Measurements from ENCODE around the gene PIGT. TPM values are rescaled to one million over a fixed set of nuclear protein-coding genes. Genes with fewer than 3 reads are reported as not detected.
A peak's percentile ranks its signal among the peaks of the same experiment; 100 is the strongest.

PIGT gene
- total RNA-seq, 1 donor from 2014 or later, result 81.0 TPM

DNA sequence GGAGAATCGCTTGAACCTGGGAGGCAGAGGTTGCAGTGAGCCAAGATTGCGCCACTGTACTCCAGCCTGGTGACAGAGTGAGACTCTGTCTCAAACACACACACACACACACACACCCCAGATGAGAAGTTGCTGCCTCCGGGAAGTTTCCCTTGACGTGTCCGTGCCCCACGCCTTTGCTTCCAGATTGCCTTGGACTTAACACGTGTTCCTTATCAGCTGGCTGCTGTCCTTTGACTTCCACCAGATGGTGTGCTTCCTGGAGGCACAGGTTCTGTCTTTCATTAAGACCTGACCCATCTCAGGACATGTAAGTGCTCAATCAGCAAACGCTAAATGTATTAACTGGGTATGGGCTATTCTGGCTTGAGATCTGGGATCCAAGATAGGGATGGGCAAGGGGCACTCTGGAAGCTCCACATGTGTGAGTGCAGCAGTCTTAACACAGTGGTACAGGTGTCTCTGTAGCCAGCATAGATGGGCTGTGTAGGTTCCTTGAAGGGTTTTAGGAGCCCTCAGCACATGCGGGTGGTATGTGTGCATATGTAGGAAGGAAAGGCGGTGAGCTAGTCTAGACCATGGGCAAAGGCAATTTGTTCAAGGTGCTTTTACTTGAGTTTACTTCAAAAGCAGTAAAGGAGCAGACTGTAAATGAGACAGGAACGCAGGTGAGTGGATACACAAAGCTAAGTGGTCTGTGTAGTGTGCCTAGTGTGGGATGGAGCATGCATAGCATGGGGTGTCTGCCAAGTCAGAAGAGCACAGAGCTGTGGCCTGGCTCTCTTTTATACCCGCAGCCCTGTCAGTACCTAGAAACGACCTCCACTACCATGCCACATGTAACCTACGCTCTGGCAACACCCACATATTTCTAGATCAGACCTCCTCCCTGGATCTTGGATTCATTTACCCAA lies 11.6 kb downstream of the PIGT start:
- no peaks in the 10 kb centered on the region for H3K27me3 ChIP-seq
- DNase-seq (ENCODE audit: extremely low spot score in 2 of 2), result no peak
- TF ChIP-seq POLR2A (IDR thresholded peaks at IDR 0.05) (no peak), POLR2AphosphoS5 (IDR thresholded peaks at IDR 0.05; ENCODE audit: insufficient read depth in 1 of 2, low read depth in 1 of 2) (no peak)
- TF ChIP-seq, protein P1, sequence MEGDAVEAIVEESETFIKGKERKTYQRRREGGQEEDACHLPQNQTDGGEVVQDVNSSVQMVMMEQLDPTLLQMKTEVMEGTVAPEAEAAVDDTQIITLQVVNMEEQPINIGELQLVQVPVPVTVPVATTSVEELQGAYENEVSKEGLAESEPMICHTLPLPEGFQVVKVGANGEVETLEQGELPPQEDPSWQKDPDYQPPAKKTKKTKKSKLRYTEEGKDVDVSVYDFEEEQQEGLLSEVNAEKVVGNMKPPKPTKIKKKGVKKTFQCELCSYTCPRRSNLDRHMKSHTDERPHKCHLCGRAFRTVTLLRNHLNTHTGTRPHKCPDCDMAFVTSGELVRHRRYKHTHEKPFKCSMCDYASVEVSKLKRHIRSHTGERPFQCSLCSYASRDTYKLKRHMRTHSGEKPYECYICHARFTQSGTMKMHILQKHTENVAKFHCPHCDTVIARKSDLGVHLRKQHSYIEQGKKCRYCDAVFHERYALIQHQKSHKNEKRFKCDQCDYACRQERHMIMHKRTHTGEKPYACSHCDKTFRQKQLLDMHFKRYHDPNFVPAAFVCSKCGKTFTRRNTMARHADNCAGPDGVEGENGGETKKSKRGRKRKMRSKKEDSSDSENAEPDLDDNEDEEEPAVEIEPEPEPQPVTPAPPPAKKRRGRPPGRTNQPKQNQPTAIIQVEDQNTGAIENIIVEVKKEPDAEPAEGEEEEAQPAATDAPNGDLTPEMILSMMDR (IDR thresholded peaks at IDR 0.05), result no peak
- H3K27ac ChIP-seq, result no peak overlapping the region
- H3K4me1 ChIP-seq, result no peaks in the 10 kb centered on the region
- H3K9me3 ChIP-seq, result no peaks in the 10 kb centered on the region
- intact Hi-C loops (cut with DNase I), result no loop called here
- peaks cover 0 to 35% of the 10 kb centered on the region in 2 donors for H3K36me3 ChIP-seq
- no peak overlapping the region for H3K4me3 ChIP-seq

DNA sequence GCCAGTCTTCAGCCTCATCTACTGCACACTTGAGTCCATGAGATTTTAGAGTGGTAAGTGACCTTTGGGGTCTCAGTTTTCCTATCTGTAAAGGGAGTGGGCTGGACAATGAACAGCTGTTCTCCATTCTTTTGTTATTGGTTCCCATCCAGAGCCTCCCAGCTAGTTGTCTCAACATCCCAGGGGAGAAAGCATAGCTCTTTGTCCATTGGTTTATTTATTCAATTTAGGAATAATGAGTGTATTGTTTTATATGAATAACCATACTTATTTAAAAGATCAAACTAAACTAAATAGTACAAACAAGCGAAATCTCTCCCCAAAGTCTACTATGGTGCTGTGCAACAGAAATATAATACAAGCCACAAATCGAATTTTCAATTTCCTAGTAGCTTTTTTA lies 13.7 kb downstream of the PIGT start:
- intact Hi-C loops (cut with DNase I), result loop anchor here (5.0 kb wide), 1 partner anchor 57 kb away; no protein-coding TSS in a partner anchor
- Histone ChIP-seq H3K27ac (no peak overlapping the region), H3K36me3 (peaks cover 0 to 15% of the 10 kb centered on the region in 2 donors), H3K9me3 (no peaks in the 10 kb centered on the region), H3K4me1 (no peaks in the 10 kb centered on the region), H3K4me3 (no peak overlapping the region), H3K27me3 (no peaks in the 10 kb centered on the region)
- no peak for TF ChIP-seq POLR2A (IDR thresholded peaks at IDR 0.05)
- no peak for DNase-seq (ENCODE audit: extremely low spot score in 2 of 2)

DNA sequence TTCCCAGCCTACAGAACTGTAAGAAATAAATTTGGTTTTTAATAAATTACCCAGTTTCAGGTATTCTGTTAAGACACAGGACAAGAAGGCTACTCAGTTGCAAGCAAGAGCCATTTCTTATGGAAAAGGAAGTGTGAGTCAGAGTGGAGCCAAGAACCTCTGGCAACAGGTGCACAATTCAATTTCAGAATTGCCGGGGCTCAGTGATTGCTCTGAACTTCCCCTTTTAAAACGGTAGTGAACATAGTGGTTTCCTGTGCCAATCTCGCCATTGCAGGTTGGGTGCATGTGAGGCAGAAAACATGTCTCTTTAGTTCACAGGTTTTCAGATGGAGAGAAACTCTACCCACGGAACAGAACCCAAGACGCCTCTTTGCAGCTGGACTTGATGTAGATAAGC lies 16.4 kb downstream of the PIGT start:
- intact Hi-C loops (cut with DNase I), result loop anchor here (5.0 kb wide), 1 partner anchor 60 kb away; no protein-coding TSS in a partner anchor
- DNase-seq (ENCODE audit: extremely low spot score in 2 of 2), result no peak
- Histone ChIP-seq H3K4me3 (no peak overlapping the region), H3K36me3 (no peaks in the 10 kb centered on the region), H3K27ac (no peak overlapping the region), H3K9me3 (no peaks in the 10 kb centered on the region), H3K27me3 (no peaks in the 10 kb centered on the region), H3K4me1 (peaks cover 8% of the 10 kb centered on the region)
- no peak for TF ChIP-seq POLR2A (IDR thresholded peaks at IDR 0.05)
- TF ChIP-seq, protein P1 (IDR thresholded peaks at IDR 0.05), result no peak
- no peak for TF ChIP-seq POLR2AphosphoS5 (IDR thresholded peaks at IDR 0.05; ENCODE audit: insufficient read depth in 1 of 2, low read depth in 1 of 2)

DNA sequence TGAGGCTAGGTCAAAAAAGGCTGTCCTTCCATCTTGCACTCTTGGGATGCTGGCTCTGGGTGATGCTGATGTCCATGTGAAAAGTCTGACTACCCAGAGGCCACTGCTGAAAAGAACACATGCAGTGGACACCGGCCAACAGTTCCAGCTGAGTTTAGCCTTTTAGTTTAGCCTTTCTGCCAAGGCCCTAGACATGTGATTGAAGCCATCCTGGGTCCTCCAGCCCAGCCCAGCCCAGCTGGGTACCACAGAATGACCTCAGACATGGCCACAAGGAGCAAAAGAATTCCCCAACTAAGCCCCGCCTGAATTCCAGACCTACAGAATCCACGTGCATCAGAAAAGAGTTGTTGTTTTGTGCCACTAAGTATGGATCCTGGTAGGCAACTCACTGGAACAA lies 17.4 kb downstream of the PIGT start:
- intact Hi-C loops (cut with DNase I), result loop anchor here (5.0 kb wide), 1 partner anchor 61 kb away; no protein-coding TSS in a partner anchor
- H3K4me3 ChIP-seq, result no peak overlapping the region
- peaks cover 8% of the 10 kb centered on the region for H3K4me1 ChIP-seq
- TF ChIP-seq, protein P1 (IDR thresholded peaks at IDR 0.05), result peak in 1 of 3 experiments; percentile 33
- TF ChIP-seq POLR2AphosphoS5 (IDR thresholded peaks at IDR 0.05; ENCODE audit: insufficient read depth in 1 of 2, low read depth in 1 of 2), result no peak
- no peaks in the 10 kb centered on the region for H3K27me3 ChIP-seq
- no peaks in the 10 kb centered on the region for H3K9me3 ChIP-seq
- no peaks in the 10 kb centered on the region for H3K36me3 ChIP-seq
- H3K27ac ChIP-seq, result no peak overlapping the region
- DNase-seq (ENCODE audit: extremely low spot score in 2 of 2), result no peak

DNA sequence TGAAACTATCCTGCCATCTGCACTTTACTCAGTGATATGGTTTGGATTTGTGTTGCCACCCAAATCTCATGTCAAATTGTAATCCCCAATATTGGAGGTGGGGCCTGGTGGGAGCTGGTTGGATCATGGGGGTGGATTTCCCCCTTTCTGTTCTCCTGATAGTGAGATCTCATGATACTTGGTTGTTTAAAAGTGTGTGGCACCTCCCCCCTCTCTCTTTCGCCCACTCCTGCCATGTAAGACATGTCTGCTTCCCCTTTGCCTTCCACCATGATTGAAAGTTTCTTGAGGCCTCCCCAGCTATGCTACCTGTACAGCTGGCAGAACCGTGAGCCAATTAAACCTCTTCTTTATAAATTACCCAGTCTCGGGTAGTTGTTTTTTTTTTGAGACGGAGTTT lies 18.0 kb downstream of the PIGT start:
- Histone ChIP-seq H3K36me3 (no peaks in the 10 kb centered on the region), H3K4me3 (no peak overlapping the region), H3K27me3 (no peaks in the 10 kb centered on the region), H3K27ac (no peak overlapping the region), H3K4me1 (peaks cover 8% of the 10 kb centered on the region), H3K9me3 (no peaks in the 10 kb centered on the region)
- intact Hi-C loops (cut with DNase I), result loop anchor here (5.0 kb wide), 1 partner anchor 62 kb away; no protein-coding TSS in a partner anchor
- DNase-seq (ENCODE audit: extremely low spot score in 2 of 2), result no peak
- TF ChIP-seq POLR2A (IDR thresholded peaks at IDR 0.05) (no peak), POLR2AphosphoS5 (IDR thresholded peaks at IDR 0.05; ENCODE audit: insufficient read depth in 1 of 2, low read depth in 1 of 2) (no peak)
- TF ChIP-seq, protein P1 (IDR thresholded peaks at IDR 0.05), result no peak

All from vagina (tissue), 2 donors.